ENCODE measurements around the gene DAND5. TPM values are rescaled to one million over a fixed set of nuclear protein-coding genes. Genes with fewer than 3 reads are reported as not detected.

The DAND5 gene
- total and polyA plus RNA-seq, 9 of the 15 experiments (the other 6 are each of a cell fraction or from before 2014, with no cell fraction given), result 0.22 to 0.83 (median 0.60) TPM

GRCh38 chr19:12930002-12930645, 39.3 kb upstream of the DAND5 start:
- ChIA-PET CTCF (ENCODE audit: low intra/inter-chr PET ratio) (no interaction called here), POLR2A (interaction anchor here (0.7 to 0.9 kb wide), 2 partner anchors 25 to 85 kb away, joined by 3 read pairs; no protein-coding TSS in a partner anchor)
- DNase-seq (ENCODE audit: extremely low read depth in 1 of 4, low spot score in 3 of 4), result no peak
- 93% methylated on average over 9 of the region's 19 CpGs for WGBS (ENCODE audit: insufficient coverage, low coverage, missing lambda C conversion rate)
- Histone ChIP-seq H3K79me2 (ENCODE audit: control insufficient read depth, insufficient read depth, low read length) (peaks cover 51% of the 10 kb centered on the region), H3K9me1 (ENCODE audit: control insufficient read depth, insufficient read depth, low read length) (no peaks in the 10 kb centered on the region), H3K4me1 (replicated peaks in 1 of 2; ENCODE audit: control insufficient read depth in 2 of 2, insufficient read depth in 2 of 2, low read length in 2 of 2) (peaks cover 14 to 32% of the 10 kb centered on the region in 2 experiments; a peak in 4 of 5 replicates), H3K27ac (ENCODE audit: extremely low read depth, low read depth, low read length) (no peak overlapping the region), H3K36me3 (ENCODE audit: control insufficient read depth, insufficient read depth, low read length) (peaks cover 69% of the 10 kb centered on the region), H3K9ac (ENCODE audit: insufficient read depth in 1 of 2, low read depth in 2 of 2, low read length in 2 of 2) (peak overlapping the region in 1 of 2 experiments; percentile 41; a peak in 2 of 4 replicates), H3K4me2 (ENCODE audit: insufficient read depth, low read length) (no peak overlapping the region), H3K4me3 (no peak overlapping the region), H4K20me1 (replicated peaks; ENCODE audit: control insufficient read depth, insufficient read depth, low read length) (no peaks in the 10 kb centered on the region; the same call in 1 of the 2 replicates), H3K27me3 (ENCODE audit: control insufficient read depth in 2 of 2, insufficient read depth in 2 of 2, low read length in 2 of 2) (no peaks in the 10 kb centered on the region), H3K9me3 (replicated peaks; ENCODE audit: control insufficient read depth, insufficient read depth, low read depth, low read length) (no peaks in the 10 kb centered on the region), H2AFZ (ENCODE audit: low read depth, low read length) (no peak overlapping the region)
- TF ChIP-seq MXI1 (IDR thresholded peaks at IDR 0.05; ENCODE audit: low read depth, low read length) (no peak), RNF219 (CRISPR knock-in tag; IDR thresholded peaks at IDR 0.05) (no peak), CTBP1 (IDR thresholded peaks at IDR 0.05; ENCODE audit: borderline replicate concordance) (no peak), RBFOX2 (IDR thresholded peaks at IDR 0.05; ENCODE audit: low read depth, low read length) (peak; percentile 51), HMBOX1 (IDR thresholded peaks at IDR 0.05) (no peak), RBM39 (optimal IDR thresholded peaks at IDR 0.05; ENCODE audit: low read depth, low read length) (no peak), FOXK2 (conservative IDR thresholded peaks at IDR 0.05 in 1 of 2, IDR thresholded peaks at IDR 0.05 in 1 of 2; ENCODE audit: low read depth in 2 of 2) (no peak), POLR2G (IDR thresholded peaks at IDR 0.05; ENCODE audit: low read depth, low read length) (peak; percentile 54), ZNF133 (CRISPR knock-in tag; IDR thresholded peaks at IDR 0.05) (no peak), MAFK (IDR thresholded peaks at IDR 0.05; ENCODE audit: low read length) (no peak), HDAC8 (tag; IDR thresholded peaks at IDR 0.05) (no peak), NCOA4 (IDR thresholded peaks at IDR 0.05; ENCODE audit: partially characterized antibody) (no peak), DIDO1 (tag; IDR thresholded peaks at IDR 0.05; ENCODE audit: low read depth) (no peak), CTCF (IDR thresholded peaks at IDR 0.05 in 2 of 3, conservative IDR thresholded peaks at IDR 0.05 in 1 of 3; ENCODE audit: insufficient read depth in 2 of 3, low read depth in 1 of 3, low read length in 3 of 3) (peak in 2 of 3 experiments; percentile 1 to 12; a peak in 1 of 6 replicates), ZNF212 (CRISPR knock-in tag; IDR thresholded peaks at IDR 0.05) (no peak), NFIC (IDR thresholded peaks at IDR 0.05) (no peak)
- no TSS peak for BruUV-seq (replicated peaks)
- in situ Hi-C loops (cut with MboI) (no loop called here), intact Hi-C loops (cut with micrococcal nuclease) (no loop called here)
- ATAC-seq, result no peak
- no peak for FAIRE-seq

All from K562 (cell line).